IPS DF 4.7 (cell line): Measurements from ENCODE around the gene CHI3L2.
"Not testable (repeated sequence)": the region's sequence is repeated elsewhere in the genome, so short reads cannot be mapped to it uniquely, and the experiment has no call there.

Source experiments
- DNase-seq: peaks from one replicate; pipeline ENCODE4 v3.0.0-alpha.2; 2013; ENCODE audit warnings: low spot score; ENCODE audit errors: extremely low read depth

Gene CHI3L2

DNA sequence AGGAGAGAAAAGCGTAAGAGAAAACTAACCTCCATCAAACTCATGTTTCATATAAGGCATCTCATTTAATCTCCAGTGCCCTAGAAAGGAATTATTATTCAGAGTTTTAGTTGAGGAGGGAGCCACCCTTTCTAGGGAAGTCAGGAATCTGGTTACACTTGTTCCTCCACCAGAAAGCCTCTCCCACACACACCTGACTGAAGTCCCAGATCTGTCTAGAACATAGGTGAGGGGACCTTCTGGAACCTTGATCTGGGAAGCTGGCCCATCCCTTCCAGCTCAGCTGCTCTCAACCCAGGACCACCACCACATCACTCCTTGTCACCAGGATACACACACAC lies 25.2 kb upstream of the CHI3L2 start:
- no peak for DNase-seq

DNA sequence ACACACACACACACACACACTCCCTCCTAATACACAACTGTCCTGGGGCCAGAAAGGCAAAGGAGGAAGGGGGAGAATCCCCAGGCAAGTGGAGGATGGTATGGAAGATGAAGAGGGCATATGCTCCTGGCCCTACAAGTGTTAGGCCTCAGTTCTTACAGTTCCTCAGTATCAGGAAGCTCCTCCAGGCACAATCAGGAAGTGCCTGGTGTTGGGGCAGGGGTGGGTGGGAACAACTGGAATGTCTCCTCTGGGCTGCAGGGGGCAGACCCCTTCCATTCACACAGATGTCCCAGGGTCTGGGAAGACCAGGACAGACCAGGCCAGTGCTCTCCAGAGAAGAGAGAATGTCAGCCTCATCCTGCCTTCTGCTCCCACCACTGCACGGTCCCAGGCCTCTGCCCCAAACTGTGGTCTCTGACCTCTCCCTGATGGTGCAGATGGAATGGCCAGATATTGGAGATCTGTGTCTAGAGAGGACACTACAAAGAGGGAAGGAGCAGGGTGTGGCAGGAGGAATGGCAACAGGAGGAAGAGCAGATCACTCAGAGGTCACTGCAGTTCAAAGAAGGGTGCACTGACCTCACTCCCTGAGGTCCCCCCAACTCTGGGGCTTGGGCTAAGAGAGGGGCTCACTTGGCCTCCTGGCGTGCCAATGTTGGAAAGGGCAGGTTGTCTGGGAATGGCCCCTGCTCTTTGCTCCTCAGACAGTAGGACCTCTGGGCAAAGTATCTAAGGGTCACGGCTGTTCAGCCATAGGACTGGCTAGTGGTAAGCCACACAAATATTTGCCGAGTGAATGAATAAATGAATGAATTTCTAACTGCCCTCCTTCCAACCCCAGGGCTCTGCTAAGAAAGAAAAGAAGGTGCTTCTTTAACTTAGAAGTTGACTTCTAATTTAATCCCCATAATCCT lies 24.5 kb upstream of the CHI3L2 start:
- no peak for DNase-seq

DNA sequence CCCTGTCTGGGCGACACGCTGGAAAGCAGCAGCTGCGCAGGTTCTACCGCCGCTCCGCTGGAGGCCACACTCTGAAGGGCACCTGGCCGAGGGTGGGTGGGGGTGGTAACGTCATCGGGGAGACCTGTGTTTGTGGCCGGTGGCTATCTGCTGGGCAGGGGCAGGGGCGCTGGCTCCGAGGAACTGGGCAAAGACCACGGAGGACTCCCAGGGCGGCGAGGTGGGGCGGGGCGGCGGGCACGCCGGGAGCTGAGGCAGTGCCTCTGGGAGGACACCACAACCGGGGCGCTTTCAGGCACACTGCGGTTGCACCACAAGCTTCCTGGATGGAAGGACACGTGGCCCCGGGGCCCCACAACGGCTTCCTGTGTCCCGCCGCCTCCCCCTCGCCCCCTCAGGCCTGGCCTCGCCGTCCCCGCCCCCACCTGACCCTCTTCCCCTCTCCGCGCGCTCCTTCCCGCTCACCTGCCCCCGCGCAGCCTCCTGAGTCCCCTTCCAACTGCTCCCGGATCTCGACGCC lies 23.8 kb upstream of the CHI3L2 start:
- DNase-seq = no peak

DNA sequence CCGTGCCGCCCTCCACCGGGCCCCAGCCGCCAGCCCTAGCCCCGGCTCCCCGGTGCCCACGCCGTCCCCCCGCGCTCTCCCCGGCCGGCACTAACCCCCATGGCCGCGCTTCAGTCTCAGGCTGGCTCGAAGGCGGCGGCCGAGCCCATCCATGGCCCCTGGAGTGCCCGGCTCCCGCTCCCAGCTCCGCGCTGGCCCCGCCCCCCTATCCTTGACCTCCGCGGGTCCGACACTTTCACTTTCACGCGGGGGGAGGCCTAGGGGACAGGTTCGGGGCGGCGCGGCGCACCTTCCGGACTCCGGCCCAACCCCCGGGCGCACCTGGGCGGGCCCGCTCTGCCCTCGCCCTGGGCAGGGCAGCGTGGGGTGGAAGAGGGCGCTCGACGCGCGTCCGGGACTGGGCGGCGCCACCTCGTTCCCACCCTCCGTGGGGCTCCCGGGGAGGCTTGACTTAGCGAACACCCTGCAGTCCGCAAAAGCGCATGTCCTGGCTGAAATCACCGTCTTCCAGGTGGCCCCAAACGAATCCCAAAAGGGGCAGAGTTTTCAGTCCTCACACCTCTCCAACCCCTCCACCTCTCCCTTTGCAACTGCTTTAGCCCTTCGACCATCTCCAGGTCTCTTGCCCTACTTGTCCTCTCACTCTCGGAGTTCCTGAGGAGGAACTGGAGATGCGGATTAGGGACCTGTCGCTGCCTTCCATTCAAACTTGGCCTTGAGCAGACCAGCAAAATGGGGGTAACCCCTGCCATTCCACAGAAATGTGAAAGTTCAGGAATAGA lies 23.1 kb upstream of the CHI3L2 start:
- DNase-seq = no peak

DNA sequence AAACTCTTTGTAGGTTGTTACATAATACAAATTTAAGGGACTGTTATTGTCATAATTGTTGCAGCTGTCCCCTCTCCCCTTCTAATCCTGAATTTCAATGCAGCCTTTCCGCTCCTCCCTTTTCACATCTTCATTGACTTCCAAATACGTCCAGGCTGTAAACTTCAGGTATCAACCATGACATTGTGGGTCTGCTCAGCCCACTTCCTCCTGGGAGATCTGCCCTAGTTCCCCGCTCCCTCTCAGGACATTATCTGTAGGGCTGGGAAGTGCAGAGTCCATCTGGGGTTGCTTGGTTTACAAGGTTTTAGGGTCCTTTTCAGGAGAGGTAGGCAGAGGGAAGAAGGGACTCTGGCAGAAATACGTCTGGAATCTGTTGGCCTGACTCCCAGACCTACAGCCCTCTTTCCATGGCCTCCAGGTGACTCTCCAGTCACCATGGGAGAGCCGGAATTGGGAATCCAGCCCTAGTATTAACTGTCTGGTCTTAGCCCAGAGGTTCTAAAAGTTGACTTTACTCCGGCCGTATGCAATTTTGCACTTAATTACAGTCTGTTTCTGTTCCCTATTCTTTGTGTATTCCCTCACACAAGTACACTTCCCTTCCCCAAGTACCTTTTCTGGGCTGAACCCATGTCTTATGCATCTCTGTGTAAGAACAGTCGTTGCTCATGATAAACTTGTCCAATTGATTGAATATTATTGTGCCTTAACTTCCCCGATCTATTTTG lies 22.4 kb upstream of the CHI3L2 start:
- no peak for DNase-seq

DNA sequence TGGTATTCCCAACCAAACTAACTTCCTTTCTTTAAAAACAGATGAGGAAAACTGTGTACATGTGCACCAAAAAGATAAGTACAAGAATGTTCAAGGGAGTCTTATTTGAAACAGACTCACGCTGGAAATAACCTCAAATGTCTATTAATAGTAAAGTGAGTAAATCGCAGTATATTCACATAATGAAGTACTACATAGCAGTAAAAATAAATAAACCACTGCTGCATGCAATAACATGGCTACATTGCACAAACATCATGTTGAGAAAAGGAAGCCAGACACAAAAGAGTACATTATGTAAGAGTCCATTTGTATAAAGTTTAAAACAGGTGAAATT lies 21.8 kb upstream of the CHI3L2 start:
- no peak for DNase-seq

DNA sequence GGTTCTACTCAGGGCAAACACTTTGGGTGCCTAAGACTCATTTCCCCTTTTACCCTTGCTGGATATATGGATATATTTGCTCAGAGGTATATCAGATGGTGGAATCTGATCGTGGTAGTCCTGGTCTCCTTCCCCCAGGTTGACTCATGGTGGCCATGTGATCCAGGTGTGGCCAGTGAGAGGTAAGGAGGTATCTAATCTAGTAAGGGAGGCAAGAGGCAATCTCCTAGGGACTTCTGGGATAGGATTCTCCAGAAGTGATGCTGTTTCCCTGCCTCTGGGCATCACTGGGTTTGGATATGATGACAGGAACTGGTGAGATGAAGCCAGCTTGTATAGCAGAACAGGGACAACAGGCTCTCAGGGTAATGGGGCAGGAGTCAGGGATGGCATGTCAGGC lies 18.6 kb upstream of the CHI3L2 start:
- DNase-seq = no peak

DNA sequence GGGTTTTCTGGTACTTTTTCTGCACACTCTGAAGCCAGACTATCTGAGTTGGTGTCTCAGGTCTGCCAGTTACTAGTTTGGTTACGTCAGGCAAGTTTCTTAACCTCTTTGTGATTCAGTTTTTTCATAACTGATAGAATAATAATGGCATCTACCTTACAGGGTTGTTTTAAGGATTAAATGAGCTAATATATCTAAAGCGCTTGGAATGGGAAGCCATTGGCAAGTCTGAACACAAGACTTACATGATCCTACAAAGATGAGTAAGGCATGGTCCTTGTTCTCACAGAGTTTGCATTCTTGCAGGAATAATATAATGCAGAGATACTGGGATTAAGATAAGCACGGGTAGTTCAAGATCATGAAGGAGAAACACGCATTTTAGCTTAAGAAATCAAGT lies 17.9 kb upstream of the CHI3L2 start:
- no peak for DNase-seq

DNA sequence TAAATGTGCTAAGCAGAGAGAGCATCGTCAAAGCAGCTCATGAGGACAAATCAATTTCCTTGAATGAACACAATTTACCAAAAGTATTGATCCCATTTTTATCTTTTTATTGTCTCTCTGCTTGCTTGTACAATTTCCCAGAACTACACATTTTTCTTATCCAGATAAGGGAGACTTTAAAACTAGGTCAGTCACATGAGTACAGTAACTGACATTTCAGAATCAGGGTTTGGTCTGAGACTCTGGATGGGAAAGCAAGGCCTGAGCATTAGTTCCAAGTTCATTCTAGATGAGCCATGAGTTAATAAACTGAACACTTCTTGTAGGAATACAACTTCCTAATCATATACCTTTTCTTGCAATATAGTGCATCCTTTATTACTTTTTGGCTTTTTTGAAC lies 15.6 kb upstream of the CHI3L2 start:
- no peak for DNase-seq

DNA sequence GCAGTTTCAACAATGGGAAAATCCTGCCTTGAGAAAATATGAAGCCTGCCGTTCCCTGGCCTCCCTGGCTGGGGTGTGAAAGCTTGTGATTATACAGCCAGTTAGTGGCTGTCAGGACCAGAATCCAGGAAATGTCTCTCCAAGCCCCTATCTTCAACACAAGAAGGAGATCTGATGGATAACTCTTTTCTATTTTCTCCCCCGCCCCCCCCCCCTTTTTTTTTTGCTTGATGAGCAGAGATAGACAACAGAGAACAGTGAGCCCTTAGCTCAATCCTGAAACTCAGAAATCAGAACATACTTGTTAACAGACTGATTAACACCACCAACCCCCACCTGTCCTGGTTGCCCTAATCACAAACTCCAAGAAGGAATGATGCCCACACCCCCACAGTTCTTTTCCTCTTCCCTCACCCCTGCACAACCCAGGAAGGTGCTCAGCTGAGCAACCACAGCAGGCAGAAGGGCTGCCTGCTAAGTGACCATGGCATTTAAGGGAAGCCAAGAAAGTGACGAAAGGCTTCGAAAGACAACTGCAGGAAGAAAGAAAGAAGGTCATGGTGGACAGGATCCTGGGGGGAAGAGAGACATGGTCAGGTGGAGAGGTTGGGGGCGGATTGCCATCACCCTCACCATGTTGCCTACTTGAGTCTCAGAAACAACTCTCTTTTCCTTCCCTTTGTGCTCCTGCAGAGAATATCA lies 14.7 kb upstream of the CHI3L2 start:
- no peak for DNase-seq

DNA sequence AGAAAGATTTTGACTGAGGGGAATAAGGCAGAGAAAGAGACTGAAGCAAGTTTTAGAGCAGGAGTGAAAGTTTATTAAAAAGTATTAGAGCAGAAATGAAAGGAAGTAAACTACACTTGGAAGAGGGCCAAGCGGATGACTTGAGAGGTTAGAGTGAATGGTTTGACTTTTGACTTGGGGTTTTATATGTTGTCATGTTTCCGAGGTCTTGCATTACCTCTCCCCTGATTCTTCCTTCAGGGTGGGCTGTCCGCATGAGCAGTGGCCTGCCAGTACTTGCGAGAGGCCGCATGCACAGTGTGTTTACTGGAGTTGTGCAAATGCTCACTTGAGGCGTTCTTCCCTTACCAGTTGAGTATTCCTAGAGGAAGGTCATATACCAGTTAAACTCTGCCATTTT lies 14.1 kb upstream of the CHI3L2 start:
- no peak for DNase-seq

DNA sequence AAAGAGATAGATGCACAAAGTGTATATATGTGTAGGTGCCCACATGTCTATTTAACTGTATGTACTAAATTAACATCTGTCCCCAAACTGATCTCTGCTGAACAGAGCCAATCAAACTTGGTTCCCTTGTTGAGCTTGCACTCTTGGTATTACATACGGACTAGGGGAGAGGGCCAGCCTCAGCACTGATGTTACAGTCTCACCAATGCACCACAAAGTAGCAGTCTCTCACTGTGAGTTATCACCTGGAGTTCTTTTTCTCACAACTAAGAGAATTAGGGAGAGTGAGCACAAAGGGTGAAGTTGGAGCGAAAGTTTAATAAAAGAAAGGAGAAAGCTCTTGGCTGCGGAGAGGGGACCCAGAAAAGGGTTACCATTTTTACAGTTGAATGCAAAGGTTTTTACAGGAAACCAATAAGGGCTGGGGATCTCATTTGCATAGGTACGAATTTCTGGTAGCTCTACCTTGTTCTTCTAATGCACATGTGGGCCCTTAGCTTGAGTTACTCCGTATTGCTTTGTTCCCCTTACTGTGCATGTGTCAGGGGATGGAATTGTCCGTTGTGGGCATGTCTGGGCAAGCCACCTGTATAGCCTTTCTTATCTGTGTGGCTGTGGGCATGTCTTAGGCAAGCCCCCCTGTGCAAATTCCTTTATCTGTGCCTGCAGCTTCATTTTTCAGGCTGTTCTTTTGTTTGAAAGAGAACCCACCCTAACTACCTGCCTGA lies 13.3 kb upstream of the CHI3L2 start:
- DNase-seq = no peak

DNA sequence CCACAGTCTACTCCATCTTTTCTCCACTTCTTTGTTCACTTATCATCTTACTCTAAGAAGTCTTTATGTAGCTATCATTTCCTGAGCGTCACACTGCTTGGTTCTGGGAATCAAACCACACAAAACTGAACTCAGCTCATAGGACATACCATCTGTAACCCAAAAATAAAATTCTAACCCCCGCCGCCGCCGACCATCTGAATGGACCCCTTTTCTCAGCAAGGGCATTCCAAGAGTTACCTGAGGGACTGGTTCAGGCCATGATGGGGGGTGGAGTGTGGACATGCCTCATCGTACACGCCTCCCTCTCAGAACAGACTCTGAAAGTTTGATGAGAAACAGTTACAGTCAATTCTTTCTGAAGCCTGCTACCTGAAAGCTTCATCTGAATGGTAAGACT lies 12.6 kb upstream of the CHI3L2 start:
- DNase-seq = no peak

DNA sequence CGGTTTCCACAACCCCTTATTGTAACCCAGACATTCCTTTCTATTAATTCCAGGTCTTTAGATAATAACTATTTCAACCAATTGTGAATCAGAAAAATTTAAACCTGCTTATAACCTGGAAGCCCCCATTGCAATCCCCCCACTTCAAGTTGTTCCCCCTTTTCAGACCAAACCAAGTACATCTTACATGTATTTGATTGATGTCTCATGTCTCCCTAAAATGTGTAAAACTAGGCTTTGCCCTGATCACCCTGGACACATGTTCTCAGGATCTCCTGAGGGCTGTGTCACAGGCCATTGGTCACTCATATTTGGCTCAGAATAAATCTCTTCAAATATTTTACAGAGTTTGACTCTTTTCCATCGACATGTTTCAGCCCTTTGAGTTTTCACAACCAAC lies 12.2 kb upstream of the CHI3L2 start:
- DNase-seq = not testable (repeated sequence)

DNA sequence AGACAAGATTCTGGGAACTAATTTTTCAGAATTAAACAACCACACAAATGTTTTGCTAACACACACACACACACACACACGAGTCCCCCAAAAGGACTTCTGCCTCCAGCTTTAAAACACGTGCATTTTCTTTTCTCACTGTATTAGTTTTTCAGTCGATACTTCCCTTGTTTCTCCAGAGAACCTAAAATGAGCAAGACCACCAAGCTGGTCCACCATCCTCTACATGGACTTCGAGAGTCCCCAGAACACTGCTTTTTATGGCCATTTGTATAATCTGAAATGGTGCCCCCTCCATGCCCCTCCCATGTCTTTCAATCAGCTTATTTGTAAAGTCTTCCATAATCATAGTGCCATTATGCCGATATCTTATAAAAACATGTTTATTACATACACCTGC lies 10.8 kb upstream of the CHI3L2 start:
- no peak for DNase-seq

DNA sequence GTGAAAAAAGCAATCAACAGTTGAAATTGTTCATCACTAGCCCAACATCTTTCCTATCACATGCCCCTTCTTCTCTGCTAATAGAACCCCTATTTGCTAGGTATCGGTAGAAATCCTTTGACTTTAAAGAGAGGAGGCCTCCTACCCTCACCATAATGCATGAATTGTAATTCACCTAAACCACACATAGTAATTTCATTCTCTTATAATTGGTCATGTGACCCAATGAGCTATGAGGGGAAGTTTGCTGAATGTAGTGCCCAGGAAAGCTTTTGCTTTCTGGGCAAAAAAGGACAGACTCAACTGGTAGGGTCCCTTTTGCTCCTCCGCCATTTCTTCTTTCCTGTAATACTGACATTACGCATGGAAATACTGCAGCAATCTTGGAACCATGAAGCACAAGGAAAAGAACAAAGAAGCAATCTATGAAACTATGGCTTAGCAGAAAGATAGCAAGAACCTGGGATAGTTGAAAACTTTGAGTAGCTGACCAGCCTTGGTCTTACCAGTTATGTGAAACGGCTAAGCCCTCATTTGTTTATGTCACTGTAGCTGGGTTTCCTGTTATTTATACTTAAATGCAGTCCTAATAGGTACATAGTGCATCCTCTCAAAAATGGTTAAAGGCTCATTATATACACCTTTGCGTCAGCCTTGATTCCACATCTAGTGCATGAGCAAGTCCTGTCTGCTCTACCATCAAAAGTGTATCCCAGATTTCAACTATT lies 10.2 kb upstream of the CHI3L2 start:
- no peak for DNase-seq

DNA sequence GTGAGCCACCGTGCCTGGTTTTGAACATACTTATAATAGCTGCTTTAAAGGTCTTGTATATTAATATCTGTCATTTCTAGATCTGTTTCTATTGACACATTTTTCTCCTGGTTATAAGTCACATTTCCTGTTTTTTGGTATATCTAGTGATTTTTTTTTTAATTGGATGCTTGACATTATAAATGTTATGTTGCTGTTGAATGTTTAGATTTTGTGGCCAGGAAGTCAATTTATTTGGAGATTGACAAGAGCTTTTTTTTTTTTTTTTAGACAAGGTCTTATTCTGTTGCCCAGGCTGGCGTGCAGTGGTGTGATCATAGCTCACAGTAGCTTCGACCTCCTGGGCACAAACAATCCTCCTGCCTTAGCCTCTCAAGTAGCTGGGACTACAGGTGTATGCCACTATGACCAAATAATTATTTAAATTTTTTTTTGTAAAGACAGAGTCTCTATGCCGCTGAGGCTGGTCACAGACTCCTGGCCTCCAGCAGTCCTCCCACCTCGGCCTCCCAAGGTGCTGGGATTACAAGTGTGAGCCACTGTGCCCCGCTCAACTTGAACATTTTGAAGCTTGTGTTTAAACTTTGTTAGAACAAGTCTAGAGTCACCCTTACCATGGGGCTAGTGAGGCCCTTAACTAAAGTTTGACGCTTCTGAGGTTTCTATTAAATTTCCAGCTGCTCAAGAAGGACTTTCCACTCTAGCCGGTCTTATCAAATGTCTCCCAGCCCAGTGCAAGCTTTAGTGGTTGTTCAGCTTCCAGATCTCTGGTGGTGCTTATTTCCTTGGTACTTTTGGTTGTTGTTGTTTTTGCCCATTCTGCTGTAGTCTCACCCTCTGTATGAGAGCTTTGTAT lies 8.6 kb upstream of the CHI3L2 start:
- DNase-seq = no peak

DNA sequence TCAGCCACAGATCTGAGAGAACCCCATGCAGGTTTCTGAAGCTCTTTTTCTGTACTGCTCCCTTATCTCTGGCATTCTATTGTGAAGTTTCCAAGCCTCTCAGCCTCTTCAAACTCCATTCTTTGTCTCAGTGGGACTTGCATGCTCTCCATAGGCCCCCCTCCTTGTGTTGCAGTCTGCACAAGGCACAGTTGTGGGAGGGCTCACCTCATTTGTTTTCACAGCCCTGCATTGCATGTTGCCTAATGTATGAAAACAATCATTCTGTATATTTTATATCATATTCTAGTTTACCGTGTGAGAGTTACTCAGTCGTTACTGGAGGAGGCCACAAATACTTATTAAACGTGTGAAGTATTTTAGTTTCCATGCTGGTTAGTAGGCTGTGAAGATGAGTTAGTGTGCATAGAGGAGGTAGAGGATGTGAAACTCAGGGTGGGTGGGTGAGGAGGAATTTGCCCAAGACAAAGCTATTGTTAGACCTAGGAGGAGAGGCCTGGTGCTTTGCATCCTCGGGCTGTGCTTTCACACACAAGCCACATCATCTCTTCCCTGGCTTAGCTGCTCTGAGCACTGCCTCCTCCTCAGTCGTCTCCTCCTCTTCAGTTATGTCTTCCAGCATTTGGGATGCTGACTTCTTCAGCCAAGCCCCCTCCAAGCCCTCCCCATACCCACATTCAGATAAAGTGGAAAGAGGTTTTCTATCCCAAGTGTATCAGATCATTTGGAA lies 7.8 kb upstream of the CHI3L2 start:
- DNase-seq = no peak
